Stimulated activated naive CD8-positive, alpha-beta T cell treated with anti-CD3 and anti-CD28 coated beads, Interleukin-15, Interleukin-2, amounts not matched to agents 100 ng/mL and 50 ng/mL, for 24 hours (primary cell): ENCODE data around the gene DLG2.

Experiments used
- H3K27ac Mint-ChIP-seq: one replicate; pipeline ENCODE4 v1.8.0; 2021; ENCODE audit warnings: mild to moderate bottlenecking, mixed read lengths
- H3K27me3 Mint-ChIP-seq: one replicate; pipeline ENCODE4 v1.8.0; 2021; ENCODE audit warnings: mixed read lengths
- H3K36me3 Mint-ChIP-seq: one replicate; pipeline ENCODE4 v1.8.0; 2021; ENCODE audit warnings: low read depth, mixed read lengths
- H3K4me1 Mint-ChIP-seq: one replicate; pipeline ENCODE4 v1.8.0; 2021; ENCODE audit warnings: low read depth, mixed read lengths
- H3K4me3 Mint-ChIP-seq: one replicate; pipeline ENCODE4 v1.8.0; 2021; ENCODE audit warnings: mild to moderate bottlenecking, mixed read lengths
- H3K9me3 Mint-ChIP-seq: one replicate; pipeline ENCODE4 v1.8.0; 2021; ENCODE audit warnings: mixed read lengths

The DLG2 gene

GRCh38 chr11:84543367-84544159 lies 1083.6 kb downstream of the DLG2 start:
- no peak overlapping the region for H3K27ac Mint-ChIP-seq
- H3K4me1 Mint-ChIP-seq: no peaks in the 10 kb centered on the region
- peaks cover 18% of the 10 kb centered on the region for H3K9me3 Mint-ChIP-seq
- no peak overlapping the region for H3K4me3 Mint-ChIP-seq
- H3K36me3 Mint-ChIP-seq: no peaks in the 10 kb centered on the region
- H3K27me3 Mint-ChIP-seq: peaks cover under 1% of the 10 kb centered on the region

DNA sequence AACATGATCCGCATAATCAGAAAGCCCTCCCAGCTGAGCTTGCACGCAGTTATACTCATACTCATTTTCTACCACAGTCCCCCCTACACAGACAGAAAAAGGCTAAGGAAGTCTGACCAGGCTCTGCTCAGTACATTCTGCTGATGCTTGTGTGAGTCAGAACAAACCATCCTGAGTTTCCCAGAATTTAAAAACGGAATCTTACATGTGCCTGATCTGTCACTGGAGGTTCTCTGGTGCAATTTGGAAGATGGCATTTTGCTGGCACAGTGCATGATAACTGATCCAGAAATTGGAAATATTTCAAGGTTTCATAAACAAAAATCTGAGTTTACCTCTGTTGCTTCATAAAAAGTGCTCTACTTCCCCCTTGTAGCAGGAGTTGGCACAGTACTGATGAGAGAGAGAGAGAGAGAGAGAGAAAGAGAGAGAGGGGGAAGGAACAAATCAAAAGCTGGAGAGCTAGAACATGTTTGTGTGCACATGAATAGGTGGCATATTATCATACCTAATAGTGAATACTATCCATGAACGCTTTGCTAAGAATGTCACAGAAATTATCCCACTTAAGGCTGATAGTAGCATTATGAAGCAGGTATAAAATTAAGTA lies 1085.3 kb downstream of the DLG2 start:
- H3K4me3 Mint-ChIP-seq: no peak overlapping the region
- H3K4me1 Mint-ChIP-seq: no peaks in the 10 kb centered on the region
- H3K9me3 Mint-ChIP-seq: peaks cover 13% of the 10 kb centered on the region
- H3K27me3 Mint-ChIP-seq: peaks cover 4% of the 10 kb centered on the region
- H3K27ac Mint-ChIP-seq: no peak overlapping the region
- no peaks in the 10 kb centered on the region for H3K36me3 Mint-ChIP-seq

- no peaks in the 10 kb centered on the region for H3K4me1 Mint-ChIP-seq
- H3K27me3 Mint-ChIP-seq: peaks cover 4% of the 10 kb centered on the region
- H3K36me3 Mint-ChIP-seq: no peaks in the 10 kb centered on the region
- H3K4me3 Mint-ChIP-seq: no peak overlapping the region
- H3K9me3 Mint-ChIP-seq: no peaks in the 10 kb centered on the region
- no peak overlapping the region for H3K27ac Mint-ChIP-seq
Measured at GRCh38 chr11:84536456-84536855, 1090.7 kb downstream of the DLG2 start.

DNA sequence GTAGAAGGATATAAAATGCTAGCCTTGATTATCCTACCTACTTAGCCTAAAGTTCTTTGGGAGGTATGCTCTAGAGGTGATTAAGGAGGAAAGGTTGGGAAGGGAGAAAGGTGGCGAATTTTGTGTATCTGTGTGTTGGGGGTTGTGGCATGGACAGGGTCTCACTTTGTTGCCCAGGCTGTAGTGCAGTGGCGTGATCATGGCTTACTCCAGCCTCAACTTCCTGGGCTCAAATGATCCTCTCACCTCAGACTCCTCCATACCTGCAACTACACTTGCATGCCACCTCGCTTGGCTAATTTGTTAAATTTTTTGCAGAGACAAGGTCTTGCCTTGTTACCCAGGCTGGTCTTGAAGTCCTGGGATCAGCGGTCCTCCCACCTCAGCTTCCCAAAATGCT lies 1094.8 kb downstream of the DLG2 start:
- H3K4me1 Mint-ChIP-seq: no peaks in the 10 kb centered on the region
- H3K27me3 Mint-ChIP-seq: no peaks in the 10 kb centered on the region
- no peaks in the 10 kb centered on the region for H3K36me3 Mint-ChIP-seq
- H3K9me3 Mint-ChIP-seq: no peaks in the 10 kb centered on the region
- H3K27ac Mint-ChIP-seq: no peak overlapping the region
- H3K4me3 Mint-ChIP-seq: no peak overlapping the region

DNA sequence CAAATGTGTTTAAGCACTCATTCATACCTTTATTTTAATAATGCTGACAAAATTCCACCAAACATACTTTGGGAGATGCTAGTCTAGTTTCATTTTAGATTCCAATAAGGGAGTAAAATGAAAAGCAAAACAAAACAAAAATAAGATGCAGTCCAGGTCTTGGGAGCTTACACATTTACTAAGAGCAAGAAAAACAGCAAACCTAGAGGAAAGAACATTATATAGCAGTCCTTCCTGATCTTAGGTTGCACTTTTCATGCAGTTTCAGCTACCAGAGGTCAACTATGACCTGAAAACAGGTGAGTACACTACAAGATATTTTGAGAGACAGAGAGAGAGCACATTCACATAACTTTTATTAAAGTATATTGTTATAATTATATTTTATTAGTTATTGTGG lies 1100.9 kb downstream of the DLG2 start:
- Mint-ChIP-seq H3K4me1 (no peaks in the 10 kb centered on the region), H3K9me3 (peaks cover 6% of the 10 kb centered on the region), H3K27me3 (no peaks in the 10 kb centered on the region), H3K36me3 (no peaks in the 10 kb centered on the region), H3K27ac (no peak overlapping the region), H3K4me3 (no peak overlapping the region)

DNA sequence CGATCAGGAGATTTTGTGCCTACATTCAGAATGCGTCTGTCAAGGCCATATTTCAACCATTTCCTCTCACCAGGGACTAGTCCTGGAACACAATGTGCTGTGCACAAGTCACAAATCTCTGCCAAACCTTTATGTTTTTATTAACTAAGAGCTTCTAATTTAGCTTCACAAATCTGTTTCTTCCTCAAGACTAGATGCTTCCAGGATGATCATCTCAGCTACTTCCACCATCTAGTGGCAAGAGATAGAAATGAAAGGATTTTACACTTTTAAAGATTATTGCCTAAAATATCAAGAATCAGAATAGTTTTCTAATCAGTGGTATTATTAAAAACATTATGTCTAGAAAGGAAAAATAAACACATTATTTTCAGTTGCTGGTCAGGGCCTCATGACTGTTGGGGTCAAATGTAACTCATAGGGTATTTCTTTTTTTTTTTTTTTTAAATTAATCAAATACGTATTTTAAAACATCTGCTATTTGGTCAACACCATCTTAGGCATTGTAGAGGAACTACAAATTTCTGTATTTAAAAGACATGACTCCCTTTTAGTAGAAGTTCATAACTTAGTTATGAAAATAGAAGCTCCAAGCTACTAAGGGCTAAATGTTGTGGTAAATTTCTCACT lies 1102.6 kb downstream of the DLG2 start:
- no peaks in the 10 kb centered on the region for H3K27me3 Mint-ChIP-seq
- peaks cover 6% of the 10 kb centered on the region for H3K9me3 Mint-ChIP-seq
- no peak overlapping the region for H3K27ac Mint-ChIP-seq

DNA sequence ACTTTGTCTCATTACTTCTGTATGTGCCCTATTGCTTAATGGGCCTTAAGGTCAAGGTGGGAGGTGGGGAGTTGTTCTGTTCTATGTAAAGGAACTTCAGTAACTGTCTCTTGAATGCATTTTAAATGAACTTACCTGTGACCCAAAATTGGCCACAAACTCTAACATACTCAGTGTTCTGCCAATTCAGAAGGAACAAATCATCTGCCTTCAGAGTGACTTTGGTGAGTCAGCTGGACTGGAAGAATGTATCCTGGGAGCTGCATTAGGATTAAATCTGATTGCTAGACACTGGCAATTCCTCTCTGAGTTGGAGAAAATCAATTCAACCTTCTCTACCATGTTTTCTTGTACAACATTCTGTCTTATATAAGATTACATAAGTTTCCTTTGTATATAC lies 1104.8 kb downstream of the DLG2 start:
- peaks cover 6% of the 10 kb centered on the region for H3K9me3 Mint-ChIP-seq
- no peaks in the 10 kb centered on the region for H3K27me3 Mint-ChIP-seq
- H3K4me3 Mint-ChIP-seq: no peak overlapping the region
- no peaks in the 10 kb centered on the region for H3K4me1 Mint-ChIP-seq
- H3K27ac Mint-ChIP-seq: no peak overlapping the region
- no peaks in the 10 kb centered on the region for H3K36me3 Mint-ChIP-seq

More for the DNA sequence above, 1102.6 kb downstream of the DLG2 start:
- Mint-ChIP-seq H3K4me1 (no peaks in the 10 kb centered on the region), H3K36me3 (no peaks in the 10 kb centered on the region), H3K4me3 (no peak overlapping the region)

GRCh38 chr11:84518631-84519183 lies 1108.4 kb downstream of the DLG2 start:
- Mint-ChIP-seq H3K4me1 (no peaks in the 10 kb centered on the region), H3K36me3 (no peaks in the 10 kb centered on the region), H3K9me3 (no peaks in the 10 kb centered on the region), H3K27ac (no peak overlapping the region), H3K27me3 (no peaks in the 10 kb centered on the region), H3K4me3 (no peak overlapping the region)

DNA sequence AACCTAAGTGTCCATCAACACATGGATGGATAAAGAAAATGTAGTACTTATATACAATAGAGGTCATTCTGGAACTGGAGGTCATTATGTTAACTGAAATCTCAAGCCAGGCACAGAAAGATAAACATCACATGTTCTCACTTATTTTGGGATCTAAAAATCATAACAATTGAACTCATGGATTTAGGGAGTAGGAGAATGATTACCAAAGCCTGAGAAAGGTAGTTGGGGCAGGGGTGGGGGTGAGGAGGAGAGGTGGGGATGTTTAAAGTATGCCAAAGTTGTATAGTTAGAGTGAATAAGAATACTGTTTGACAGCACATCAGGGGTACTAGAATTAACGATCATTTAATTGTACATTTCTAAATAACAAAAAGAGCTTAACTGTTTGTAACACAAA lies 1112.7 kb downstream of the DLG2 start:
- Mint-ChIP-seq H3K27me3 (no peaks in the 10 kb centered on the region), H3K4me3 (no peak overlapping the region), H3K9me3 (no peaks in the 10 kb centered on the region), H3K4me1 (no peaks in the 10 kb centered on the region), H3K27ac (no peak overlapping the region), H3K36me3 (no peaks in the 10 kb centered on the region)

DNA sequence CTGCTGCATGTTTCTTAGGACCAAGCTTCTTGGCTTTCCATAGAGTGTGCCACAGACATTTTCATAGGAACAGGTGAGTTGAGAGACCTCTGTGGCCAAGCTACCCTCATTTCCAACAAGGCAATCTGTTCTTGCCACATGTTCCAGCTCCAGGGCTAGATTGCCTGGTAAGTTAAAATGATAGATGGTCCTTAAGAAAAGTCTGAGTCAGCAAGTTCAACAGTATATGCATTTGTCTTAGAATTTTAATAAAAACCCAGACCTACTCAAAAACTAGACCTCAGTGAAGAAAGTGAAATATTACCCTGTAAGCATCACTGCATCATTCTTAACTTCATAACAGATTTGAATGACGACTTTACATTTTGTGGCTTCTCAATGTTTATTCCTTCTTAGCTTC lies 1123.6 kb downstream of the DLG2 start:
- no peaks in the 10 kb centered on the region for H3K9me3 Mint-ChIP-seq
- H3K4me3 Mint-ChIP-seq: no peak overlapping the region
- no peaks in the 10 kb centered on the region for H3K27me3 Mint-ChIP-seq
- H3K27ac Mint-ChIP-seq: no peak overlapping the region
- no peaks in the 10 kb centered on the region for H3K36me3 Mint-ChIP-seq
- no peaks in the 10 kb centered on the region for H3K4me1 Mint-ChIP-seq

- H3K4me3 Mint-ChIP-seq: no peak overlapping the region
- no peak overlapping the region for H3K27ac Mint-ChIP-seq
- no peaks in the 10 kb centered on the region for H3K27me3 Mint-ChIP-seq
- H3K36me3 Mint-ChIP-seq: no peaks in the 10 kb centered on the region
- H3K4me1 Mint-ChIP-seq: no peaks in the 10 kb centered on the region
- no peaks in the 10 kb centered on the region for H3K9me3 Mint-ChIP-seq
Measured at GRCh38 chr11:84501750-84502149, 1125.4 kb downstream of the DLG2 start.

- H3K27me3 Mint-ChIP-seq: no peaks in the 10 kb centered on the region
- peaks cover 7% of the 10 kb centered on the region for H3K9me3 Mint-ChIP-seq
- no peak overlapping the region for H3K4me3 Mint-ChIP-seq
- H3K4me1 Mint-ChIP-seq: no peaks in the 10 kb centered on the region
- no peaks in the 10 kb centered on the region for H3K36me3 Mint-ChIP-seq
- no peak overlapping the region for H3K27ac Mint-ChIP-seq
Measured at GRCh38 chr11:84497981-84498411, 1129.1 kb downstream of the DLG2 start.

- H3K27ac Mint-ChIP-seq: no peak overlapping the region
- H3K27me3 Mint-ChIP-seq: no peaks in the 10 kb centered on the region
- H3K9me3 Mint-ChIP-seq: peaks cover 7% of the 10 kb centered on the region
- no peak overlapping the region for H3K4me3 Mint-ChIP-seq
- H3K36me3 Mint-ChIP-seq: no peaks in the 10 kb centered on the region
- H3K4me1 Mint-ChIP-seq: no peaks in the 10 kb centered on the region
Measured at GRCh38 chr11:84497181-84497580, 1130.0 kb downstream of the DLG2 start.

GRCh38 chr11:84496122-84496521 lies 1131.0 kb downstream of the DLG2 start:
- H3K27ac Mint-ChIP-seq: no peak overlapping the region
- no peaks in the 10 kb centered on the region for H3K27me3 Mint-ChIP-seq
- no peaks in the 10 kb centered on the region for H3K36me3 Mint-ChIP-seq
- no peaks in the 10 kb centered on the region for H3K4me1 Mint-ChIP-seq
- no peak overlapping the region for H3K4me3 Mint-ChIP-seq
- H3K9me3 Mint-ChIP-seq: peaks cover 9% of the 10 kb centered on the region

- Mint-ChIP-seq H3K27me3 (peaks cover 3% of the 10 kb centered on the region), H3K27ac (no peak overlapping the region), H3K9me3 (no peaks in the 10 kb centered on the region), H3K4me3 (no peak overlapping the region), H3K36me3 (no peaks in the 10 kb centered on the region), H3K4me1 (no peaks in the 10 kb centered on the region)
Measured at GRCh38 chr11:84480131-84480530, 1147.0 kb downstream of the DLG2 start.
